GM20431 (cell line): ENCODE measurements around the gene DUSP22.

Experiments
- in situ Hi-C: fragments of 300-500 bp; cut with MseI, MboI; formaldehyde crosslinking; loops from one replicate; pipeline ENCODE4 v1.15.0; 2020; ENCODE audit warnings: low sequenced_read_pairs; ENCODE audit not compliant: unreplicated experiment

Gene DUSP22

DNA sequence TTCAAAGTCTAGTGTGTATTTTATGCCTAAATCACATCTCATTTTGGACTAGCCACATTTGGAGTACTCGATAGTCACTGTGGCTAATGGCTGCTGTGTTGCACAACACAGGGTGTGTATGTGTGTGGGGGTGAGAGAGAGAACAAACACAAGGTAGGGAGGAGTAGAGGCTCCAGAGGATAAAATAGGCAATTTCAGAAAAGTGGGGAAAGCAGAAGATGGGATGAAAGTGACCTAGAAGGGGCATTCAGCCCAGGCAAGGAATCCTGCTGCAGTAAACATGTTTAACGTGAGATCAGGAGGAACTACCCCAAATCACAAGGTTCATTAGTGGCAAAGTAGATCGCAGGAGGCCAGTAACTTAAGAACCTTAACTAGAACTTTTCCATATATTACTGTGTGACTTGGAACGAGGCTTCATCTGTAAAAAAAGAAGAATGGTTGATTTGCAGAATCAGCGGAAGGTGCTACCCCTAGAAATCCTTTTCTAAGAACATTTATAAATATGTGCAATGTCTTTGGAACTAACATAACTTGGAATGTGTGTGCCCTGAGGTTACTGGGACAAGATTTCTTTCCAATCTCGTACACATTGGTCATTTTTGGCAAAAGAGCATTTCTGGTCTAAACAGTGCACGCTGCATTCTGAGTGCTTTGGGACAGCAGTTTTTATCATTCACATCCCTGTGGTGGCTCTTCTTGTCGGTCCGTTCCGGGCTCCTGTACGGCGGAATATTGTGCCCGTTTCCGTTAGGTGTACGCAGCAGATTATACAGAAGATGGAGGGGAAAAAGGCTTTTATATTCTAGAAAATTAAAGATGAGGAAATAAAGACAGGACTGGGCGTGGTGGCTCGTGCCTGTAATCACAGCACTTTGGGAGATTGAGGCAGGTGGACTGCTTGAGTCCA is 2.6 kb downstream of the DUSP22 start:
- in situ Hi-C loops, result no loop called here

DNA sequence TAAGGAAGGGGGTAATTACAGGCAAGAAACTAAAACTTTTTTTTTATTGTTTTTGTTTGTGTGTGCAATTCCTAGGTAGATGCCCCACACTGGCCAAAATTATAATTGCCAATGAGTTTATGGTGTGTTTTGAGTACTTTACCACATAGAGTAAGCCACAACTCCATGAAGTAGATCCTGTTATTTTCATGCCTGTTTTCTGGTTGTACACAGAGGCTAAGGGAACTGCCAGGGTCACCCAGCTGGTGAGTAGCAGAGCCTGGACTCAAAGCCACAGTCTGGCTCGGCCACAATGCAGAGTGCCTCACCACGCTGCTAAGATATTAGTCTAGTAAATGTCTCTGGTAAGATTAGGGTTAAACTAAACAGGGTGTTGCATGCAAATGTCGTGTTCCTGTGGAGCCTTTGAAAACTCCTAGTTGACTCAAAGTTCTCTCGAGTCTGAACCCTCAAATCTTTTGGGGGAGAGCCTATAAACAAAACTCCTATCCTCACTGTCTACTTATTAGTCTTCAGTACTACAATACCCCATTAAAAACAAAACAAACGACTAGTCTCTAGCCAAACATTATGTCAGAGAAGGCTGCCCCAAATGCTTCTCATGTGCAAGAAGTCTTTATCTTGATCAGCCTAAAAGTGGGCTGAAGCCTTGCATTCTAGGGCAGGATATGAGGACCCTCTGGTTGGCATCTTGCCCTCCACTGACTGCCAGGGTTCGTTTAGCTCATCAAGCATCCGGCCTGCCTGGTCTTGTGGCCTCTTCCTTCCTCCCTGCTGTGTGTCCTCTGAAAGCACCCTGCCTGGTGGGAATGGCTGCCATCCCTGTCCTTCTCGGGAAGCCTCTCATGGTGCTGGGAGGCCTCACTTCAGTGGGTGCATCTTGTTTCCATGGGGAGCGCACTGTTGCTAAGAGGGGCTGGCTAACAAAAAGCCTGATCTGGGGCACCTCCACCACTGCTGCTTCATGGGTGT is 4.2 kb downstream of the DUSP22 start:
- in situ Hi-C loops, result no loop called here

DNA sequence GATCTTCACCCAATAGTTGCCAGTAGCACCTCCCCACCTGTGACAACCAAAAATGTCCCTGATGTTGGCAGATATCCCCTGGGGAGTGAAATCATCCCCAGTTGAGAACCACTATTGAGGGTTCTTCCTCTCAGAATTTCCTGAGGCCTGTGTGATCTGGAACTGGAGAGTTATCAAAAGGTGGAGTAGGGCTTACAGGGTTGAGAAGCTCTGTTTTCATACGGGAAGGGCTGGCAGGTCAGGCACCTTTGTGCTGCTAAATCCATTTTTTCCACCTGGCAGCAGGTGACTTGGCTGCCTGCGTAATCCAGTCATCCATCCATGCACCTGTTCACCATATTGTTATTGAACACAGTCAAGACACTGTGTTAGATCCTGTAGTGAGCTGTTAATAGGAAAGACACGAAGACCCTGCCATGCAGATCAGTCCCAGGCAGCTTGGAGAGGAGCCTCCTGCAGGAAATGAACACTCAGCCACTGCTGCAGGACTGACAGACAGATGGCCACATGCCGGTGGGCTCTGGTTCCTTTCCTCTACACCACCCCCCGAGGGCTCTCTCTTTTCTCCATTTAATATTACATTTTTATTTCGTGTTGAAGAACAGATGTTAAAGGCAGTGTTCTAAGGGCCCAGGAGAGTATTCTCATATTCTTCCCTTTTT is 5.4 kb downstream of the DUSP22 start:
- in situ Hi-C loops, result no loop called here

DNA sequence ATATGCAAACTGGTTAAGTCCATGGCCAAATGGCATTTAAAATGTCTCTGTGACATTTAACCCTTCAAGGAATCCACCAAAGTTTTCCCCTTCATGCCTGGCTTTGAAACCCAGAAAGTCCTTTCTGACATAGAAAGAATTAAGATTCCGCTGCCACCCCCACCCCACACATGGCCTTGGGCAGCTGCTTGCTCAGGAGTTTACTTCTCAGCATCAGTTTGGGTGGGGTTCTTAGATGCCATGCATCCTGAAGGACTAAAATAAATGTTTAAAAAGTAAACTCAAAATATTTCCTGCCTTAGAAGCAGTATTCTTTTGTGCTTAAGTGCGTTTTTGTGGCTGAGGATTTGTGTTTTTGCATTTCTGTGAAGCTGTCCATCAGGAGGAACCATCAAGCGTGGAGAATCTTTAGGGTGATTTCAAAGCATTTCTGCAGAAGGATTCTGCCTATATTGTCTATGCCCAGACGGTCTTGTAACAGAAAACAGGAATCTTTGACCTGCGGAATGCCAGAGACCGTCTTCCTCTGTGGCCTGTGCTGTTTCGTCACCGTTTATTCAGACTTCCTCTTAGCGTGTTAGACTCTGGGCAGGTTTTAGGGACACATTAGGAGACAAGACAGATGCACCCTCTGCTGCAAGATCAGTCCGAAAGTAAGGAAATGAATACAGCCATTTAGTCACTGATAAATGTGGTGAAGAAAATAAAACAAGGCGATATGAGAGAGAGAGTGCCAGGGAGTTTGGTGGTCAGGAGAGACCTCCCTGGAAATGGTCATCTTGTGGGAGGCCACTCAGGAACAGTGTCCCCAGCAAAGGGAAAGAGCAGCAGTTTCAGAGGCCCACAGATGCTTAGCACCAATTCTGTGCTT is 6.2 kb downstream of the DUSP22 start:
- in situ Hi-C loops, result no loop called here

DNA sequence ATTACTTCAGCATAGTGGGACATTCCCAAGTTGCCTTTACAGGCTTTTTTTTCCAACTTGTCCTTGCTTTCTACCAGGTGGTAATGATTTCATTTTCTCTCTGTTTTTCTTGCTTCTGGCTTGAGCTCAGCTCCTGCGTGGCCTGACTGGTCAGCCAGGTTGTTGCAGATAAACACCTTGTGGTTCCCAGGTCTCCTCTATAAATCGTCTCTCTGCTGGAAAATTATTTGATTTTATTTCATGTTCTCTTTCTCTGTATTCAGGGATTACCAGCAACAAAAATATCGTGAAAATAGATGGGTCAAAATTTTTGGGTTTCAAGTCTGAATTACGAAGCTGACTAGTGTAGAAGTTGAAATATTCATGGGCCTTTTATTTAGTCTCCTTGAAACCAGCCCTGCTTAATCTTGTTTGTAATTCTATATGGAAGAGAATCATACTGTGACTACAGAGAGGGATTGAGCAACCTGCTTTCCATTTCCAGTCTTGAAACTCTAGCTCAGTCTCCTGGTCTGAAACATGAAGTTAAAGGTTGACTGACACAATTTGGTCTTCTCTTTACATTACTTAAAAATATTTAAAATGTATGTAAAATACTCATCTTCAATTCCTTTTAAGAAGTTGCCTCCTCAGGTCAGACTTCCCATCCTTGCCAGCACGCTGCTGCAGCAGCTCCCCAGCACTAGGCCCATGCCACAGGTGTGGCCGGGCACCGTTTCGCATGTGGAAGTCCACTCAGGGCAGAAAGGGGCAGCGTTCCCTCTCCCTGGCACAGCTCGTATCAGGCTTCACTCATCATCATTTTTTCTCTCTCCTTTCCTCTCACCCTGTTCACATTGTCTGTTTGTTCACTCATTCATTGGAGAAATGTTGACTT is 7.1 kb downstream of the DUSP22 start:
- in situ Hi-C loops, result no loop called here

DNA sequence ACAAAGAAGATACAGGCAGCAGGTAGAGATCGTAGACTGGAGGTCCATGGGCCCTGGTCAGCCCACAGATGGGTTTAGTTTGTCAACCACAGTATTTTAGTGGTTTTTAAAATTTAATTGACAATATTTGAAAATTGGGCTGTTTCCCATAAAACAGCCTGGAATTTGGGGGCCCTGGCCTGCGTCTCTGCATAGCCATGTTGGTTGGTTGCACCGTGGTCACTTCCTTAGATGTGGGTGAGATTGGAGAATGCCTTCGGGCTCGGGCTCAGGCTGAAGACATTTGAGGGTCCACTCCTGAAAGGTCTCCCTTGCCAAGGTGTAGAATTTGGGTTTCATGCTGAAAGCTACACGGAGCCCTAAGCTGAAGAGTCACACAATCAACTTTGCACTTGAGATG is 7.7 kb downstream of the DUSP22 start:
- in situ Hi-C loops, result no loop called here

DNA sequence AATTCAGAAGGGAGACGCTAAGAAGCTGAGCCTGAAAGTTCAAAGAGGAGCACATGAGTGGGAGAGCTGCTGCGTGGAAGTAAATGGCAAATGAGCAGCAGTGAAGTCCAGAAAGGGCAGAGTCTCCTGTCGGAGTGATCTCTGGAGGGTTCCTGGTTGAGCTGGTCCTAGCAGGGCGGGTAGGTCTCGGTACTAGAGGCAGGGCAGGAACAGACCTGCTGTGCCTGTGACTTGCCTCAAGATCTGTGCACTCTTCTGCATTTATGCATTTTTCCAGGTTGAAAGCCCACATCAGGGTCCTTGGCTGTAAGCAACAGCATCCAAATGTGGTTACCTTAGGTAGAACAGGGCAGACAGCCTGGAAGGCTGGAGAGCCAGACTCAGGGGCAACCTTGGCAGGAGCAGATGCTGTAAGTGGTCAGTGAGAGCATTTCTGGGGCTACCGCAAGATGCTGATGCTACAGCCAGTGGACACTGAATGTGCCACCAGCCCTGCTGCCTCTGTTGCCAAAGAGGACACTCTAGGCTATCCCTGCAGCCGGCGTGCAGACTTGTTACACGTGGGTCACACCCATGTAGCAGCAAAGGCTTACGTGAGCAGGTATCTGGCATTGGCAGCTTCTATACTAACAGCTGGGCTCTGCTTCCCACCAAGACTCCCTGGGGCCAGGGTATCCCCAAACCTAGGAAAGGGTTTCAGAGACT is 8.4 kb downstream of the DUSP22 start:
- in situ Hi-C loops, result no loop called here

DNA sequence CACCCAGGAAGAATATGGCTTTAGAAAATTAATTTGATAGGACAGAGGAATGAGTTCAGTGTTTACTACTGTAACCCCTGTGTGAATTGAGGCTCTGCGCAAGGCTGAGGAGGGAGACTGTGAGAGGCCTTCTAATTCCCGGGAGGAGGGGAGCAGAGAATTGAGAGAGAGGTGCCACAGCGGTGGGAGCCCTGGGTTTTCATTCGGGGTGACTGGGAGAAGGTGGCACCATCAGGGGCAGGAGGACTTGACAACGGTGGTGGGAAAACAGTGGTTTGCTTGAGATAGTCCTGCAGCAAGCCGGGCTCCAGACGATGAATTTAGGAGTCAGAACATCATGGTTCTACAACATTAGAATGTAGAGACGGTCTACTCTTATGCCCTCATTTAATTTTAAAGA is 9.2 kb downstream of the DUSP22 start:
- in situ Hi-C loops, result no loop called here

DNA sequence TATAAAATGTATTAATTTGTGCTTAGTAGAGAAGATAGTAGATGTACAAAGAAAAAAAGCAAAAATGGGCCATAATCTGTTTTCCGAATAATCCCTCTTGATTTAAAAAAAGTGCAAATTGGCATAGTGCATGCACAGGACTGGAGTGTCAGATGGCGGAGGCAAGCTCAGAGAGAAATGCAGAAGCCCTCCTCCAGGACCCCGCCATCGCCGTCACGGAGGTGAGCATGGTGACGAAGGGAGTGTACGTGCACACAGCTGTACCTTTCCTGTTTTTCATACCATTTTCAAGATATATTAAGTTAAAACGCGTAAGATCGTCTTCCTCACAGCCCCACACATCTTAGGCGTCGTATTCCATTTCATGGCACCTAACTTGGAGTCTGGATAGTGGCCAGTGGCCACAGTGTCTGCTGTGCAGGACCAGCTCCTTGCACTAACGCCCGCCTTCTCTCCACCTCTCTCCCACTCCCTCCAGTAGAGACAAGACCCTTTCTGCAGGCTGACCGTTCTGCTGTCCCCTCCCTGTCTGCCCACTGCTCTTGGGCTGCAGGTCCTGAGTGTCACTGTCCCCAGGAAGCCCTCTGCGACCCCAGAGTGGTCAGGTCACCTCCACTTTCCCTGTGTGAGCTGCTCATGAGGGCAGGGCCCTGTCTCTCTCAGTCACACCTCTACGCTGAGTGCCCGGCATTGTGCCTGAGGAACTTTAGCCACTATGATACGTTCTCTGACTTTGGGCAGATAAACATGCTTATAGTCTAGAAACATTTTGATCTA is 9.8 kb downstream of the DUSP22 start:
- in situ Hi-C loops, result no loop called here

DNA sequence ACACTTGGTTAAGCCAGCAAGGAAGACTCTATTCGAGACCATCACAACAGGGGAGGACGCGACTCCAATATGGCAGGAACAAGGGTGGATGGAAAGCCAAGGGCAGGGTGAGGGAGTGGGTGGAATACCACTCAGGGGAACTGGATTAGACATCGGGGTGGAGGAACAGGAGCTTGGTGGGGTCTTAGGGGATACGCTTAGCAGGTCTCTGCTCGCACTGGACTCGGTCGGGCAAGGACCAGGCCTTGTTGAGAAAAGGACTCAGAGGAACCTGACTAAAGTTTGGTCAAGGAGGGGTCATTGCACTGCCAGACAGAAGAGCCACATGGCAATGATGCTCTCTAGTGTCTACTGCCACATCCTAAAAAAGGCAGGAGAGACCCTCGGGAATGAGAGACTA is 10.5 kb downstream of the DUSP22 start:
- in situ Hi-C loops, result no loop called here

DNA sequence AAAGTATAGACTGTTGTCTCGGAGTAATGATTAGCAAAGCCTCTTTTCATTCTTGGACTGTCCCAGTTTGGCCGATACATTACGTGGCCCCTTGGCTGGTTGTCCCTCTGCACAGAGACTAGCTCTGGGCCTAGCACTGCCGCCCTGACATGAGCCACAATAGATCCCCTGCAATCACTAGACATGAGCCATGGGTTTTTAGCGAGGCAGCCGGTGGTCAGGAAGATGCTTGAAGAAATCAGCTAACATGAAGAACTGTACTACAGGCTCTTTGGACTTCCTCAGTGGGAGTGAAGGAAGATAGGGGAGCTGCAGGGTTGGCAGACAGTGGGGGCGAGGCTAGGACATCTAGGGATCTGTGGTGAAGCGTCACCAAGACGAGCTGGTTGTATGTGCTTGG is 11.0 kb downstream of the DUSP22 start:
- in situ Hi-C loops, result no loop called here

DNA sequence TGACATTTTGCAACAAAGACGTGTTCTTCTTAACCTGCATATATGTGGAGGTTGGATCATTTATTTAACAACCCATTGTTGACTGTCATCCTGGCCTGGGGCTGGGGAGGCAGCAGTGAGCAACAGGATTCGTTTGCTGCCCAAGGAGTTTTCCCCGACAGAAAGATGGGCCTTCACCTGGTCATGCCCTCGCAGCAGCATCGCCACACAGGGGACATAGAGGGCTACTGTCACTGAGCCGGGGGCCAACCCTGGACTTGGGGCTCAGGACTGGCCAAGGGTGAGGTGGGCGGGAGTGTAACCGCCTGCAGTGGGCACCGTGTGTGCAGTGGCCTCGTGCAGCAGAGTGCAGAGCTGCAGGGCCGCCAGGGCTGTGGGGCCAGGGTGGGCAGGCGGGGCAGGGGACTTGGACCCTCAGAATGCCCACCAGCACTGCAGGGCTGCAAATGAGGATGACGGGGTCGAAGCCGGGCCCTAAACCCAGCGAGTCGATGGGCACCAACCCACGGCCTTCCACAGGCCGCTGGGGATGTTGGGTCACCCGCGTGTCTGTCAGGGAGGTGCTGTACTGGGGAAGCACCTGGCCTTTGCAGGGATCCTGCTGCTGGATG is 11.8 kb downstream of the DUSP22 start:
- in situ Hi-C loops, result no loop called here

DNA sequence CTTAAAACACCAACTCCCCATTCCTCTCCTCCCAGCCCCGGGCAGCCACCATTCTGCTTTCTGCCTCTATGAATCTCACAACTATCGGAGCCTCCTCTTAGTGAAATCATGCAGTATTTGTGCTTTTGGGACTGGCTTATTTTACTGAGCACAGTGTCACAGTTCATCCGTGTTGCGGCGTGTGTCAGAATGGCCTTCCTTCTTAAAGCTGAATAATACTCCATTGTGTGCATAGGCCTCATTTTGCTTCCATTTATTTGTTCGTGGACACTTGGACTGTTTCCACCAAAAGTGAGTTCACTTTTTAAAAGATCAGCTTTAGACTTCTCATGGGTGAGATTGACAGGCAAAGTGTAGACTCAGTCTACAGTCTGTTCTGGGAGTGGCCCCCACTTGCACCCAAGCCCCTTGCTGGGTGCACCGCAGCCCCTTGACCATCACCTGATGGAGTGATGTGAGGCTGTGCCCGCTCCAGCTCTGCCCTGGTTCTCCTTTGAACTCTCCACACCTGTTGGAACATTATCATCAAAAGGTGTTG is 12.6 kb downstream of the DUSP22 start:
- in situ Hi-C loops, result no loop called here

DNA sequence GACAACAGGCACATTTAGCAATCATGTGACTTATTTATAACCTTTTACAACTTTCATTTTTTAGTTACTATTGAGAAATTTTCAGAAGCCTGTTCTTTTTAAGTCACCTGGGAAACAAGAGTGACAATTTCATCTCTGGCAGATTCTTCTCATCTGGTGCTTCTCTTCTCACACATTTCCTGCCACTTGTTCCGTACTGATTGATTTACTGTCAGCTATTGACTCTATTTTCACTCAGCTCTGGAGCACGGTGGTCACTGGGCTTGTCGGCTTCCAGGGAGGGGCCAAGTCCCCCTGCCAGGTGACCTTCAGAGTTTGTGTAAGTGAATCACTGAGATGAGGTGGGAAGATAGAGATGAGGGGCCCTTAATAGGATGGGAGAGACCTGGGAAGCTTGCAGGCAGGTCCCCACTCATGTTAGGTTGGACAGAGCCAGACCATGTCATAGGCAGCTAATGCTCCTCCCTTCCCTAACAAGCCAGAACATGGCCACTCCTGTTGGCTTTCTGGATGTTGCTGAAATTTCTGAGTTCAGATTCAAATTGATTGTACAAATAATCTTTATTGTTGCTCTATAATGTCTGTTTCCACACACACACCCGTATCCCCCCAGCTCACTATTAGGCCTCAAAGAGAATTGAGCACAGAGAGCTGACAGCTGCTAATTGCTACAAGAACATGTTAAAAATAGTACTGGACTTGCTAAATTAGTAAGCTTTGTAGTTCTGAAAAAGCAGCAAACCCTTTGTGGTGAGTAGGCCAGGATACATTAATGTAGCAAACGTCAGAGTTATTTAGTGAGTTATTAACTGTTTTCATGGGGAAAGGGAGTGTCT is 13.3 kb downstream of the DUSP22 start:
- in situ Hi-C loops, result no loop called here

DNA sequence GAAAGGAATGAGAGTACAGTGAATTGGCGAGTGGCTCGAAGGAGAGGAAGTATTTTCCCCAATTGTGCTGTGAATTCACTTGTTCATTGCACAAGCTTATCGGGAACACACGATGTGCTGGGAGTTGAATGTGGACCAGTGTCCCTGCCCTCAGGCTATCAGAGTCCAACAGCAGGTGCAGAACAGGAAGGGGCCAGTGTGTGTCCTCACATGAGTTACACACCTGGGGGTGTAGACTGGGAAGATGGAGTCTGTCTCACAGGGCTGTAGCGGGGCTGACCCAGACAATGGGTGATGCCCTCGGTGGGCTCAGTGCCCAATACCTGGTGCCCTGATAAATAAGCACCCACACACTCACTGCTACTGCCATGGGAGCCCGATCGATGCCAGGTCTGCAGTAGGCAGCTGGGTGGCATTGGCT is 14.4 kb downstream of the DUSP22 start:
- in situ Hi-C loops, result no loop called here
